GDM1 (cell line): ENCODE measurements around the gene RIPK1.

Experiments
- DNase-seq: peaks from one replicate; lab custom pipeline; 2025; lab: John Stamatoyannopoulos, UW

The RIPK1 gene

GRCh38 chr6:3085074-3085473 lies 16.8 kb downstream of the RIPK1 start:
- DNase-seq: no peak

- no peak for DNase-seq
These were observed 18.1 kb downstream of the RIPK1 start for GRCh38 chr6:3086282-3086946.

- DNase-seq: no peak
These were observed 20.2 kb downstream of the RIPK1 start for GRCh38 chr6:3088446-3088845.

DNA sequence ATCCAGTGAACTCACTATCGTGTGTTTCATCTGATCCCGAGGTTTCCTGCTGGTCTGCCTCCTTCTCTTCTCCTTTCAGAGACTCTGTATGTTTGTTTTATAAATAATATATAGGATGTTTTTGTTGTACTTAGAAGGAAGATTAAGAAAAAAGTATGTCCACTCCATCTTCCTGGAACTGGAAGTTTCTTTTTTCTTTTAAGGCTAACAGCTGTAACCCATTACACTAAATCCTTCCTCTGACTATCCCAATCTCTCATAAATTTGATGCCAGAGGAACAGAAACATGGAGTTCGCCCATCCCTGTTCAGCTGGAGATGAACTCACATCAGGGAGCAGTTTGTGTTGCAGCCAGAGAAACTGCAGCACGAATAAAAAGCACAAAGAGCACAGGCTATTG lies 20.7 kb downstream of the RIPK1 start:
- no peak for DNase-seq

DNA sequence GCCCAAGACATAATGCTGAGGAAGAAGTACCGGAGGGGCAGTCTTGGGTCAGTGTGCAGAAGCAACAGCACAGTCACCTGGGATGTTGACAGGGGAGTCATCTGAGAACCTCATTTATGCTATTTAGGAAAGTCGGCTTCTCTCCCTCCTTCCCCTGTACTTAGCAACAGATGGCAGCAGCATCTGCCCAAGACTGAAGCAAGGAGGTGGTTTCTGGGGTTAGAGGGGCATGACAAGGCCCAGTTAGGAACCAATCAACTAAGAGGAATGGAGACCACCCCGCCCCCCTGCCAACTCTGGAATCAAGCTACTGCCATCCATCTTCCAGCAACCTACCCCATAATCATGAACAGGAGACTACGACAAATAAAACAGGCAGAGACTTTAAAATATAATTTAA lies 21.7 kb downstream of the RIPK1 start:
- no peak for DNase-seq

- DNase-seq: no peak
These were observed 26.5 kb downstream of the RIPK1 start for GRCh38 chr6:3094815-3095214.

DNA sequence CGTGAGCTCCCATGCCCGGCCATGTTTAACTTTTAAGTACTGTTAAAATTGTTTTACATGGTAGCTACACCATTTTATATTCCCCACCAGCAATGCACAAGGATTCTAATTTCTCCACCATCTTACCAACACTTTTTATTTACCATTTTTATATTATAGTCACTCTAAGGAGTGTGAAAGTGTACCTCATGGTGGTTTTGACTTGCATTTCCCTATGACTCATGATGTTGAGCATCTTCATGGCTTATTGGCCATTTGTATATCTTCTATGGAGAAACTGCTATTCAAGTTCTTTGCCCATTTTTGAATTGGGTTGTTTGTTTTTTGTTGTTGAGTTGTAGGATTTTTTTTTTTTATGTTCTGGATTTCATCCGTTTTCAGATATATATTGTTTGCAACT lies 34.6 kb downstream of the RIPK1 start:
- no peak for DNase-seq

- DNase-seq: no peak
These were observed 40.6 kb downstream of the RIPK1 start for GRCh38 chr6:3108746-3109414.

DNA sequence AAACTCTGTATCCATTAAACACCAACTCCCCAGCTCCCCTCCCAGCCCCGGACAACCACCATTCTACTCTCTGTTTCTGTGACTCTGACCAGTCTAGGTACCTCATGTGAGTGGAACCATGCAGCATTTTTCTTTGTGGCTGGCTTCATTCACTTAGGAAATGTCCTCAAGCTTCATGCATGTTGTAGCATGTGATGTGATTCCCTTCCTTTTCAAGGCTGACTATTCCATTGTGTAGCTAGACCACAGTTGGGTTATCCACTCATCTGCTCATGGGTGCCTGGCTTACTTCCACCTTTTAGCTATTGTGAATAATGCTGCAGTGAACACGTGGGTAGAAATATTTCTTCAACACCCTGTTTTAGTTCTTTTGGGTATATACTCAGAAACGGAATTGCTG lies 41.5 kb downstream of the RIPK1 start:
- no peak for DNase-seq

DNA sequence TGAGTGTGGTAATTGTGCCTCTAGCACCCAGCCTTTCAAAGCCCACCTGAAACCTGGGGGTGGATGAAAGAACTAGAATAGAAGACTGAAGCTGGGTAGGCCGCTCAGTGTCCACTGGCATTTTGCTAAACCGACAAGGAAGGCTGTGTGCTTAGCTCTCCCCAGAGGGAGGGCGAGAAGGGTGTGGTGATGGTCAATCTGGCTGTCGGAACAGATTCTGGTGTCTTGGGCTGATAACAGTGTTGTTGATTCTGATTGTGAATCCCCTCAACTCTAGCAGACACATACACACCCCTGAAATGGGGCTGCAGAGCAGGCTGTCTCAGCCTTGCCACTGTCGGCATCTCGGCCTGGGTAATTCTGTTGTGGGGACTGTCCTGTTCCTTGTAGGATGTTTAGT lies 46.1 kb downstream of the RIPK1 start:
- DNase-seq: no peak

- DNase-seq: no peak
These were observed 49.6 kb downstream of the RIPK1 start for GRCh38 chr6:3117912-3118352.

DNA sequence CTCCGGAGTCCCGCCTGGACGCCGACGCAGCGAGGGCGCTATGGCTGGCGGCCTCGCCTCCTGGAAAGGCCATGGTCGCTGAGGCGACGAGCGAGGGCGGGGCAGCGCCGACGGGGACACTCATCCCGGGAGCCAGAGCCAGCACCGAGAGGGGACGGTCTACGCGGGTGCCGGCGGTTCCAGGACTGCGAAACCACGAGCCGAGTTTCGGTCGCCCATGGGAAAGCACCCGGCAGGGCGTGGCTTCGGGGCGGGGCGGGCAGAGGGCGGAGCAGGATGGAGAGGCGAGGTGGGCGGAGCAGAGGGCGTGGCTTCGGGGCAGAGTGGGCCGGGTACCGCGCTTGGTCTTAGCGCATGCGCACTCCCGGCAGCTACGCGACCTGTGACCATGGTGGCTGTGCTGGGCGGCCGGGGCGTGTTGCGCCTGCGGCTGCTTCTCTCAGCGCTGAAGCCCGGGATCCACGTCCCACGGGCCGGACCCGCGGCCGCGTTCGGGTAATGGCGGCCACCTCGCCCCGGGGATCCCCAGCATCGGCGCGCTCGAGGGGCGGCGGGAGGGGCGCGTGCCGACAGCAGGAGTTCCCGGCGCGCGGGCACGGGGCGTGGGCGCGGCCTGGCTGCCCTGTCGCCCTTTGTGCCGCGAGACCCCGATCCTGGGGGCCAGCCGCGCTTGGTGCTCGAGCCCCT lies 50.2 kb downstream of the RIPK1 start, which contains the start of gene BPHL:
BPHL (plus strand) TSS at position 359 of the 687 bp plus-strand sequence; CDS start at position 389, 30 bp downstream.
- peak; percentile 91 for DNase-seq

GRCh38 chr6:3119040-3119723 lies 50.9 kb downstream of the RIPK1 start:
- DNase-seq: no peak

GRCh38 chr6:3120765-3121089 lies 52.4 kb downstream of the RIPK1 start:
- no peak for DNase-seq

- DNase-seq: no peak
These were observed 54.5 kb downstream of the RIPK1 start for GRCh38 chr6:3122823-3123182.

DNA sequence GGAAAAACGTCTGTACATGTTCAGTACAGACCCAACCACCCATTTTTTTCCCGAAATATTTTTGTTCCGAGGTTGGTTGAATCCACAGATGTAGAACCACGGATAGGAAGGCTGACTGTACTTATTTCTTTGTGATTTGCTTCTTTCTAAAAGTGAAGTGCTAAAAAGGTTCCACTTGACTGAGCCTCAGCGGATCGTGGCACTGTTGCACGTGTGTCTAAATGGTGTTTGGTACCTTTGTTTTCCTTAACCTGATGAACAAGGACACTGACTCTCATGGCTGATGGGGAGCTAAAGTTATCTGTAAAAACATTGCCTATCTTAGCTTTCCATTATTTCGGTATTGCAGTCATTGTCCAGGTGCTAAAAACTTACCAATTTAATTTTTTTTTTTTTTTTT lies 56.4 kb downstream of the RIPK1 start:
- DNase-seq: no peak

GRCh38 chr6:3125815-3126214 lies 57.5 kb downstream of the RIPK1 start:
- no peak for DNase-seq

DNA sequence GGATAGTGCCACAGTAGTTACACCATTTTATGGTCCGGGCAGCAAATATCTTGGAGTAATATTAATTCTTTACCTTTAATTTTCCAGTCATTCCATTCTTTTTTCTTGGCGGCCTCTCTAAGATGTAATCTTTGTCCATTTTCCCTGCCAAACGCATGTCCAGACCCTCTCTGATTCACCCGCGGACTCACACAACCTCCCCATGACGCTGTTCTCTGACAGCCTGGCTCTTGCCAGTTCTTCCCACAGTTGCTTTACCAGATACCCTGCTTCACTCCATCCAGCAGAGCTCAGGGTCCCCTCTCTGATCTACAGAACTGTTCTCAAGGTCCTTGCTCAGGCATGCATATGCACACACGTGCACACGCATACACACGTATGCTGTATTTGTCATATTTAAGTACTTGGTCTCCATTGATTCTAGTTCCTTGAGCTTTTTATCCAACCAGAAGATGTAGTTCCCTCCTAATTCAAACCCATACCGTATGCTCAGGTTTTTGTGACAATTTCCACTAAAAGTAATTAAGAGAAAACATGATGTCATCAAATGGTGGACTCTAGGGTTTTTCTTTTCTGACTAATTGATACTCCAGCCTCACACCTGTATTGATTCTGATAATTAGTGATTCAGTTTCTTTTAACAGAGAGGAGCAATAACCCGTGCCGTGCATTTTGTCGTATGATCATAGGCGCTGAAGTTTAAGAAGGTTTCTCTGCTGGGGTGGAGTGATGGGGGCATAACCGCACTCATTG lies 60.2 kb downstream of the RIPK1 start:
- no peak for DNase-seq

DNA sequence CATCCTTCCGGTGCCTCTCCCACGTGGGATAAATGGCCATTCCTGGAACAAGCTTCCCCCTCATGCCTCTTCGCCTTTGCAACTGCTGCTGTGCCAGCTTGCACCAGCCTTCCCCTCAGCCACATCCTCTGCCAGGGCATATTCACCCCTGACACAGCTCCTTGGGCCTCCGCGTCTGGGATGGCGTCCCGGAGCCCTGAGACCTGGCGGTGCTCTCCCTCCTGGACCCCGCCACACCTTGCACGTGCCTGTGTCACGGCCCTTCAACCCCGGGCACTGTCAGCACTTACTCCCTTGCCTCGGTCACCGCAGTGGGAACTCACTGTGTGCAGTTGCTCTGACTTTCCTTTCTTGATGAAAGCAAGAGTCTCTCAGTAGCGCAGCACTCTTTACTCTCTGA lies 63.4 kb downstream of the RIPK1 start:
- no peak for DNase-seq

- no peak for DNase-seq
These were observed 65.2 kb downstream of the RIPK1 start for GRCh38 chr6:3133515-3133914.

DNA sequence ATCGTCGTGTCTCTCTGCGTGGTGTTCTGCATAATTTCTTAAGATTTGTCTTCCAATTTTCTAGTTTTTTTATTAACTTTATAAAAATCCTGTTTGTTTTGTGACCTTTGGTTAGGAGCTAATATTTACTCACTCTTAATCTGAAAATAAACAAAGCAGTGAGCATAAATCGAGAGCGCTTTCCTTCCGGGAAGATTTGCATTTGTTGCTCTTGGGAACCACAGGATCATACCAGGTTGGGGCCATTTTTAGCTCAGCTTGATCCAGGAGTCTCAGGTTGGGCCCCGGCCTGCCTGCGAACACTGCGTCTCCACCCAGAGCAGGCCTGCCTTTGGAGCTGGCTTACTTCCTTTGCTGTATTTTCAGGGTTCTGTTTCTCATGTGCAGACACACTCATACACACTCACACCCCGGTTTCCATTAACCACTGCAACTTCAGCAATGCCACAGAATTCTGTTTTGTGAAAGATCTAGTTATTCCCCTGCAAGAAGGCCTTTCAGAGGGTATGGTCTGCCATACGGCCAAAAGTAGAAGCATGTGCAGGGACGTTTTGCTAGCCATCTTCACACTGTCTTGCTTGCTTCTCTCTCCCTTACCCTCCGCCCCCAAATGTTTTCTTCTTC lies 67.5 kb downstream of the RIPK1 start:
- no peak for DNase-seq
